Stimulated activated CD4-positive, alpha-beta T cell treated with anti-CD3 and anti-CD28 coated beads, Interleukin-2, amount 100 ng/mL, for 48 hours (primary cell): ENCODE data around the gene SSNA1.
A peak's percentile ranks its signal among the peaks of the same experiment; 100 is the strongest.
"Not testable (repeated sequence)": the region's sequence is repeated elsewhere in the genome, so short reads cannot be mapped to it uniquely, and the experiment has no call there.

Source experiments
- DNase-seq, 2 donors: peaks; one replicate each; pipeline ENCODE4 v3.0.0-alpha.2; 2020

The SSNA1 gene

GRCh38 chr9:137234758-137235423 lies 46.4 kb downstream of the SSNA1 start:
- no peak for DNase-seq

GRCh38 chr9:137235424-137236237 lies 47.2 kb downstream of the SSNA1 start:
- no peak for DNase-seq

GRCh38 chr9:137236238-137236935 lies 47.9 kb downstream of the SSNA1 start:
- DNase-seq = peak; percentile 91 to 94

DNA sequence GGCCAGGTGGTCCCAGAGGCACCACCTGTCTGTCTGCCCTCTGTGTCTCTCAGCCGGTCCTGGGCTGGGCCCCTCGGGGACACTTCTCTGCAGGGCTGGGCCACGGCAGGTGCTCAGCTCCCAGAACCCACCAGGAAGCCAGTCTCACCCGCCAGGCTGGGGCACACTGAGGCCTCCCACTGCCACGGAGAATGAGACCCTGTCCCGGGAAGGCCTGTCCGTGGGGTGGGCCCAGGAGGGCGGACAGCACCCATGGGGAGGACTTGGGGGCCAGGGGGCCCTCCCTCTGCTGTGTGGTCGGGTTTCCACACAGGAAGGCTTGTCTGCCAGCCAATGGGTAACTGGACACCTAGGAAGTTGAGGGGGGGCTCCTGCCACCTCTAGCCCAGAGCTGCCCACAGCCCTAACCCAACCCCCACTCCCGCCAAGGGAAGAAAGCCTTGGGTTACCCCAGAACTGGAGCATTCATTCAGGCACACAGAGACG lies 48.5 kb downstream of the SSNA1 start:
- DNase-seq = no peak

- DNase-seq = no peak
These were observed 49.6 kb downstream of the SSNA1 start for GRCh38 chr9:137237759-137238726.

GRCh38 chr9:137239541-137240200 lies 51.2 kb downstream of the SSNA1 start:
- not testable (repeated sequence) for DNase-seq
